ENCODE results near the gene TRAK2.
"Not testable (repeated sequence)": the region's sequence is repeated elsewhere in the genome, so short reads cannot be mapped to it uniquely, and the experiment has no call there.

The TRAK2 gene

GRCh38 chr2:201452058-201452921 is 1.0 kb upstream of the TRAK2 start:
- DNase-seq (ENCODE audit: extremely low spot score, insufficient read length, low read depth): peak; percentile 11
- peak; percentile 33 for FAIRE-seq

GRCh38 chr2:201450954-201451291 is 335 bp downstream of the TRAK2 start:
- DNase-seq (ENCODE audit: extremely low spot score, insufficient read length, low read depth) (no peak), FAIRE-seq (no peak)

GRCh38 chr2:201448701-201449100 is 2.6 kb downstream of the TRAK2 start:
- no peak for FAIRE-seq
- DNase-seq (ENCODE audit: extremely low spot score, insufficient read length, low read depth): no peak

GRCh38 chr2:201448061-201448460 is 3.2 kb downstream of the TRAK2 start:
- DNase-seq (ENCODE audit: extremely low spot score, insufficient read length, low read depth): no peak
- FAIRE-seq: no peak

- FAIRE-seq: no peak
- DNase-seq (ENCODE audit: extremely low spot score, insufficient read length, low read depth): no peak
Measured at GRCh38 chr2:201447086-201447485, 4.2 kb downstream of the TRAK2 start.

GRCh38 chr2:201444746-201445465 is 6.4 kb downstream of the TRAK2 start:
- DNase-seq (ENCODE audit: extremely low spot score, insufficient read length, low read depth): no peak
- no peak for FAIRE-seq

- FAIRE-seq: peak; percentile 66
- DNase-seq (ENCODE audit: extremely low spot score, insufficient read length, low read depth): no peak
Measured at GRCh38 chr2:201441409-201441808, 9.8 kb downstream of the TRAK2 start.

- FAIRE-seq (no peak), DNase-seq (ENCODE audit: extremely low spot score, insufficient read length, low read depth) (no peak)
Measured at GRCh38 chr2:201440182-201440581, 11.1 kb downstream of the TRAK2 start.

GRCh38 chr2:201439336-201439922 is 11.8 kb downstream of the TRAK2 start:
- FAIRE-seq; DNase-seq (ENCODE audit: extremely low spot score, insufficient read length, low read depth): not testable (repeated sequence)

GRCh38 chr2:201436141-201436540 is 15.1 kb downstream of the TRAK2 start:
- FAIRE-seq (no peak), DNase-seq (ENCODE audit: extremely low spot score, insufficient read length, low read depth) (no peak)

- FAIRE-seq: no peak
- no peak for DNase-seq (ENCODE audit: extremely low spot score, insufficient read length, low read depth)
Measured at GRCh38 chr2:201433394-201433995, 17.8 kb downstream of the TRAK2 start.

- FAIRE-seq (no peak), DNase-seq (ENCODE audit: extremely low spot score, insufficient read length, low read depth) (no peak)
Measured at GRCh38 chr2:201432621-201433393, 18.5 kb downstream of the TRAK2 start.

GRCh38 chr2:201432038-201432620 is 19.1 kb downstream of the TRAK2 start:
- no peak for FAIRE-seq
- no peak for DNase-seq (ENCODE audit: extremely low spot score, insufficient read length, low read depth)

GRCh38 chr2:201430839-201431238 is 20.4 kb downstream of the TRAK2 start:
- FAIRE-seq: no peak
- DNase-seq (ENCODE audit: extremely low spot score, insufficient read length, low read depth): no peak

- not testable (repeated sequence) for FAIRE-seq; DNase-seq (ENCODE audit: extremely low spot score, insufficient read length, low read depth)
Measured at GRCh38 chr2:201430322-201430721, 20.9 kb downstream of the TRAK2 start.

- DNase-seq (ENCODE audit: extremely low spot score, insufficient read length, low read depth); FAIRE-seq: not testable (repeated sequence)
Measured at GRCh38 chr2:201429835-201430234, 21.4 kb downstream of the TRAK2 start.

- not testable (repeated sequence) for FAIRE-seq; DNase-seq (ENCODE audit: extremely low spot score, insufficient read length, low read depth)
Measured at GRCh38 chr2:201428366-201428765, 22.9 kb downstream of the TRAK2 start.

GRCh38 chr2:201425952-201426351 is 25.3 kb downstream of the TRAK2 start:
- DNase-seq (ENCODE audit: extremely low spot score, insufficient read length, low read depth) (no peak), FAIRE-seq (no peak)

GRCh38 chr2:201420442-201421113 is 30.7 kb downstream of the TRAK2 start:
- FAIRE-seq: no peak
- DNase-seq (ENCODE audit: extremely low spot score, insufficient read length, low read depth): no peak

Data from GM18507 (cell line).